ENCODE results near the gene CD72.
"Not testable (repeated sequence)": the region's sequence is repeated elsewhere in the genome, so short reads cannot be mapped to it uniquely, and the experiment has no call there.

Gene CD72

DNA sequence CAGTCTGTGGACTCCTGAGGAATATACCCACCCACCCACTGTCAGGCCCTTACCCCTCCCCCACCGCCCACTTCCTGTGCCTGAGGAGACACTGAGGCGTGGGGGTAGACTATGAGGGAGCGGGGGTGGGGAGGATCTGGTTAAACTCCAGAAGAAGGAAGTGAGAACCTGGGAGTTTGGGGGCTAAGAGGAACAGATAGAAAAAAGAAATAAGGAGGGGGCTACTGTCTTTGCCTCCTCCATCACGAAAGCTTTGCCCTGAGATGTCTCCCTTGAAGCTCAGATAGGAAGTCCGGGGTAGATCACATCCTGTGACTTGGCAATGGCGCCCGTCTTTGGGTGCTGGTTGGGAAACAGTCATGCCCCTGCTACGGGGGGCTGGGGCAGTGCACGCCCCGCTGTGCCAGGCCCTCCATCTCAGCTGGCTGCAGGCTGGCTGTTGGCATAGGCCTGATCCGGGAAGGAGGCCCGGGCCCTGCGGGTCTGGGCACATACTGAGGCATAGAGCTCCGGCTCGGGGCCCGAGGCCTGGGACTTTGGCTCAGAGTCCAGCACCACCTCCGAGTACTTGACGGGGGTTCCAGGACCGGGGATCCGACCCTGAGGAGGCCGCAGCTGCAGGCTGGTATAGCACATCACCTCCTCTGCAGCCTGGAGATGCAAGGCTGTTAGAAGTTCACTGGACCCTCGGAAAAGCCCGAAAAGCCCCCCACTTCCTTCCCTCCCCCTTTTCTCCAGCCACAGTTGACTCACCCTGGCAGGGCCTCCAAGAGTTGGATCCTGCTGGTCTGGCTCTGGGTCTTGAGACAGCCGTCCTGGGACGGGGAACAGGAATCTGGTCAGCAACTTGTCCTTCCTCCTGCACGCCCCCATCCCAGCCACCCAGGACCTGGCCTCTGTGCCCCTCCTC is 31.5 kb upstream of the CD72 start:
- Histone ChIP-seq H3K9me3 (ENCODE audit: insufficient read depth, low read depth, low read length) (no peaks in the 10 kb centered on the region), H3K27ac (ENCODE audit: low read depth, low read length) (no peak overlapping the region), H3K36me3 (ENCODE audit: insufficient read depth, low read length) (no peaks in the 10 kb centered on the region), H3K9ac (ENCODE audit: low read depth, low read length) (no peak overlapping the region), H3K4me1 (ENCODE audit: insufficient read depth, low read length) (peaks cover 16% of the 10 kb centered on the region), H3K4me3 (ENCODE audit: low read length) (no peak overlapping the region), H3K27me3 (ENCODE audit: insufficient read depth, low read length) (0 out of 2 replicates have a peak, but pooled peaks cover 3% of the 10 kb centered on the region)
- WGBS = 89% methylated on average over 25 of the region's 26 CpGs

DNA sequence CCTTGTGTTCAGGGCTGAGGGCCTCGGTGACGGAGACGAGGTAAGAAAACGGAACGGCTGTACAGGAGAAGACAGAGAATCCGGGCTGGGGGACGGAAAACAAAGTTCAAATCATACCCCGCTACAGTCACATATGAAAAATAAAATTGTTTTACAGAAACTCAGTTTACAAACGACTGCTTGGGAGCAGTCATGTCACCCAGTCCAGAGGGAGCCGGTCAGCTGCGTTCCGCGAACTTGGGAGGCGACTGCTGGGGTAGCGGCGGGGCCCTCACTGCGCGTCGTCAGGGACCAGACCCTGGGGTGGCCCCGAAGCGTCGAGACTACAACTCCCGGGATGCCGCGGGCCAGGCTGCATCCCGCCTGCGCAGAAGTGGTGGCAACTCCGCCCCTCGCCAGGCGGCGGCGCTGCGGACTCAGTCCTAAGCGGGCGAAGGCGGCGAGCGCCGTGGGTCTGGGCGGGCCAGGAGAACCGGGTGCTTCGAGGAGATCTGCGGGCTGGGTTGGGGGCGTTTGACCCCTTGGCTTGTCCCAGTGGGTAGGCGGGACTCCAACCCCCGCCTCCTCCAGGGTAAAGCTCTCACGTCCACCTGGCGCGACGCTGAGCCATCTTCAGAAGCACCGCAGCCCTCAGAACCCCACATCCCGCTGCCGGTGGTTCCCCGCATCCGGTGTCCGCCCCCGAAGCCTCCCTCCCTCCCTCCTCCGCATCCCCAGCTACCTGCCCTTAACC is 28.5 kb upstream of the CD72 start:
- H3K4me1 ChIP-seq (ENCODE audit: insufficient read depth, low read length) = peaks cover 16% of the 10 kb centered on the region
- H3K27me3 ChIP-seq (ENCODE audit: insufficient read depth, low read length) = 0 out of 2 replicates have a peak, but pooled peaks cover 3% of the 10 kb centered on the region
- H3K4me3 ChIP-seq (ENCODE audit: low read length) = peak overlapping the region; percentile 82
- peak overlapping the region; percentile 58 for H3K9ac ChIP-seq (ENCODE audit: low read depth, low read length)
- H3K36me3 ChIP-seq (ENCODE audit: insufficient read depth, low read length) = no peaks in the 10 kb centered on the region
- under 1% methylated on average over 58 of the region's 58 CpGs for WGBS
- no peaks in the 10 kb centered on the region for H3K9me3 ChIP-seq (ENCODE audit: insufficient read depth, low read depth, low read length)
- no peak overlapping the region for H3K27ac ChIP-seq (ENCODE audit: low read depth, low read length)

GRCh38 chr9:35646153-35646532 is 27.9 kb upstream of the CD72 start:
- Histone ChIP-seq H3K36me3 (ENCODE audit: insufficient read depth, low read length) (no peaks in the 10 kb centered on the region), H3K27ac (ENCODE audit: low read depth, low read length) (no peak overlapping the region), H3K4me3 (ENCODE audit: low read length) (peak overlapping the region; percentile 82), H3K27me3 (ENCODE audit: insufficient read depth, low read length) (0 out of 2 replicates have a peak, but pooled peaks cover 3% of the 10 kb centered on the region), H3K9me3 (ENCODE audit: insufficient read depth, low read depth, low read length) (no peaks in the 10 kb centered on the region), H3K4me1 (ENCODE audit: insufficient read depth, low read length) (peaks cover 14% of the 10 kb centered on the region), H3K9ac (ENCODE audit: low read depth, low read length) (peak overlapping the region; percentile 51)
- WGBS = under 1% methylated on average over 11 of the region's 11 CpGs

DNA sequence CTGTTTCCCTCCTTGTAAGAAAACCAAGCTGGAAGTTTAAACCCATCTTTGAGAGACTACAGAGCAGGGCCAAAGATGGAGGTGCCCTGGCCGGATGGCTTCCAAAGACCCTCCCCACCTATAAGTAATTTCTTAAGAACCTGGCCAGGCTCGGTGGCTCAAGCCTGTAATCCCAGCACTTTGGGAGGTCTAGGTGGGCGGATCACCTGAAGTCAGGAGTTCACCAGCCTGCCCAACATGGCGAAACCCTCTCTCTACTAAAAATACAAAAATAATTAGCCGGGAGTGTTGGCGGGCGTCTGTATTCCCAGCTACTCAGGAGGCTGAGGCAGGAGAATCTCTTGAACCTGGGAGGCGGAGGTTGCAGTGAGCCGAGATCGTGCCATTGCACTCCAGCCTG is 27.5 kb upstream of the CD72 start:
- Histone ChIP-seq H3K4me1 (ENCODE audit: insufficient read depth, low read length) (peaks cover 10% of the 10 kb centered on the region), H3K4me3 (ENCODE audit: low read length) (peak overlapping the region; percentile 82)

GRCh38 chr9:35643046-35643445 is 24.8 kb upstream of the CD72 start:
- Histone ChIP-seq H3K36me3 (ENCODE audit: insufficient read depth, low read length) (no peaks in the 10 kb centered on the region), H3K9ac (ENCODE audit: low read depth, low read length) (no peak overlapping the region), H3K4me3 (ENCODE audit: low read length) (no peak overlapping the region), H3K27me3 (ENCODE audit: insufficient read depth, low read length) (0 out of 2 replicates have a peak, but pooled peaks cover 3% of the 10 kb centered on the region), H3K9me3 (ENCODE audit: insufficient read depth, low read depth, low read length) (no peaks in the 10 kb centered on the region), H3K4me1 (ENCODE audit: insufficient read depth, low read length) (peaks cover 3% of the 10 kb centered on the region; the same call in 1 of the 2 replicates), H3K27ac (ENCODE audit: low read depth, low read length) (no peak overlapping the region)
- 94% methylated on average over 12 of the region's 12 CpGs for WGBS

More for the DNA sequence above, 27.5 kb upstream of the CD72 start:
- H3K9me3 ChIP-seq (ENCODE audit: insufficient read depth, low read depth, low read length); H3K27me3 ChIP-seq (ENCODE audit: insufficient read depth, low read length); H3K27ac ChIP-seq (ENCODE audit: low read depth, low read length); H3K36me3 ChIP-seq (ENCODE audit: insufficient read depth, low read length): not testable (repeated sequence)
- H3K9ac ChIP-seq (ENCODE audit: low read depth, low read length) = 0 out of 2 replicates have a peak overlapping the region, but pooled peaks have one; percentile 51
- WGBS = 33% methylated on average over 10 of the region's 10 CpGs

GRCh38 chr9:35641478-35641877 is 23.3 kb upstream of the CD72 start:
- 93% methylated on average over 3 of the region's 3 CpGs for WGBS
- not testable (repeated sequence) for H3K4me1 ChIP-seq (ENCODE audit: insufficient read depth, low read length); H3K9me3 ChIP-seq (ENCODE audit: insufficient read depth, low read depth, low read length); H3K36me3 ChIP-seq (ENCODE audit: insufficient read depth, low read length); H3K27ac ChIP-seq (ENCODE audit: low read depth, low read length); H3K27me3 ChIP-seq (ENCODE audit: insufficient read depth, low read length); H3K9ac ChIP-seq (ENCODE audit: low read depth, low read length); H3K4me3 ChIP-seq (ENCODE audit: low read length)

DNA sequence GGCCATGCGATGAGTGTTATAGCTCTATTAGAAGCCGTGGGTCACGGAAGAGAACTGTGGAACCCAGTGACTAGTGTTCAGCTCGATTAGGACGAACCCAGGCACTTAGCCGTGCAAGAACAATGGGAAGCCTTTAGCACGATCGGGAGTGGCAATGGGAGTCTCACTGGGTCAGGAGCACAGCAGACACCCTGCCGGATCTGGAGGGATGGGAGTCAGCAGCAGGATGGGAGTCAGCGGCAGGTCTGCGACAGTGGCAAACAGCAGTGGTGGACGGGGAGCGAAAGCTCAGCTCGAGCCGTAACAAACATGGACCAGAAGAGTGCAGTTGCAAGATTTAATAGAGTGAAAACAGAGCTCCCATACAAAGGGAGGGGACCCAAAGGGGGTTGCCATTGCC is 22.2 kb upstream of the CD72 start:
- H3K9me3 ChIP-seq (ENCODE audit: insufficient read depth, low read depth, low read length); H3K27ac ChIP-seq (ENCODE audit: low read depth, low read length); H3K9ac ChIP-seq (ENCODE audit: low read depth, low read length); H3K36me3 ChIP-seq (ENCODE audit: insufficient read depth, low read length); H3K27me3 ChIP-seq (ENCODE audit: insufficient read depth, low read length); H3K4me1 ChIP-seq (ENCODE audit: insufficient read depth, low read length); H3K4me3 ChIP-seq (ENCODE audit: low read length): not testable (repeated sequence)
- 93% methylated on average over 15 of the region's 15 CpGs for WGBS

DNA sequence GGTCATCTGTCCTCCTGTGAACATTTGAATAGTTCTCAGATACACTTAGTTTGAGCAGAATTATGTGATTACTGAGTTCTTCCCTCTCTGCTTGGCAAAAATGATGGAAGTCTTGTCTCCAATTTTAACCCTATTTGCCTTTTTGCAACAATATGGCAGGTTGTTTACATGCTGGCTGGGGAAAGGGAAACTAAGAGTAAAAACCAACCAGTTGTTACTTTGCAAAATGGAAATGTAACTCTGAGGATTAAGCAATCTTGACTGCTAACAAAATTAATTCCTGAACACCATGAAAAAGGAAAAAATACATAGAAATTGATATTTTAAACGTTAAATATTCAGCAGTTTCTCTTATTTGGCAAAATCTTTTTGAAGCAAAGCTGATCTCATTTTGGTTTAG is 21.4 kb upstream of the CD72 start:
- H3K36me3 ChIP-seq (ENCODE audit: insufficient read depth, low read length) = no peaks in the 10 kb centered on the region
- H3K27me3 ChIP-seq (ENCODE audit: insufficient read depth, low read length) = no peaks in the 10 kb centered on the region
- H3K27ac ChIP-seq (ENCODE audit: low read depth, low read length) = no peak overlapping the region
- H3K9ac ChIP-seq (ENCODE audit: low read depth, low read length) = no peak overlapping the region
- 100% methylated on average over 1 of the region's 1 CpG for WGBS
- H3K9me3 ChIP-seq (ENCODE audit: insufficient read depth, low read depth, low read length) = no peaks in the 10 kb centered on the region
- H3K4me1 ChIP-seq (ENCODE audit: insufficient read depth, low read length) = no peaks in the 10 kb centered on the region
- H3K4me3 ChIP-seq (ENCODE audit: low read length) = no peak overlapping the region

GRCh38 chr9:35639225-35639624 is 21.0 kb upstream of the CD72 start:
- not testable (repeated sequence) for H3K36me3 ChIP-seq (ENCODE audit: insufficient read depth, low read length); H3K4me1 ChIP-seq (ENCODE audit: insufficient read depth, low read length); H3K9ac ChIP-seq (ENCODE audit: low read depth, low read length); H3K27ac ChIP-seq (ENCODE audit: low read depth, low read length); H3K27me3 ChIP-seq (ENCODE audit: insufficient read depth, low read length); H3K9me3 ChIP-seq (ENCODE audit: insufficient read depth, low read depth, low read length); H3K4me3 ChIP-seq (ENCODE audit: low read length)
- 100% methylated on average over 1 of the region's 1 CpG for WGBS

GRCh38 chr9:35638751-35639150 is 20.5 kb upstream of the CD72 start:
- not testable (repeated sequence) for H3K27ac ChIP-seq (ENCODE audit: low read depth, low read length)

DNA sequence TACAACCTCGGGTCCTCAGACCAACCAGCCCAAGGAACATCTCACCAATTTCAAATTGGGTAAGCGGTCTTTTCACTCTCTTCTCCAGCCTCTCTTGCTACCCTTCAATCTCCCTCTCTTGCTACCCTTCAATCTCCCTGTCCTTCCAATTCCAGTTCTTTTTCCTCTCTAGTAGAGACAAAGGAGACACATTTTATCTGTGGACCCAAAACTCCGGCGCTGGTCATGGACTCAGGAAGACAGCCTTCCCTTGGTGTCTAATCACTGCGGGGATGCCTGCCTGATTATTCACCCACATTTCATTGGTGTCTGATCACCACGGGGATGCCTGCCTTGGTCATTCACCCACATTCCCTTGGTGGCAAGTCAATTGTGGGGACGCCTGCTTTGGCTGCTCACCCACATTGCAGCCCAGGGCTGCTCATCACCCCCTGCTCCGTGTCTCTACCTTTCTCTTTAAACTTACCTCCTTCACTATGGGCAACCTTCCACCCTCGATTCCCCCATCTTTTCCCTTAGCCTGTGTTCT is 19.3 kb upstream of the CD72 start:
- H3K27ac ChIP-seq (ENCODE audit: low read depth, low read length); H3K36me3 ChIP-seq (ENCODE audit: insufficient read depth, low read length); H3K27me3 ChIP-seq (ENCODE audit: insufficient read depth, low read length); H3K4me1 ChIP-seq (ENCODE audit: insufficient read depth, low read length); H3K9ac ChIP-seq (ENCODE audit: low read depth, low read length); H3K4me3 ChIP-seq (ENCODE audit: low read length); H3K9me3 ChIP-seq (ENCODE audit: insufficient read depth, low read depth, low read length): not testable (repeated sequence)
- WGBS = 95% methylated on average over 9 of the region's 9 CpGs

More at GRCh38 chr9:35638751-35639150, 20.5 kb upstream of the CD72 start:
- not testable (repeated sequence) for H3K4me3 ChIP-seq (ENCODE audit: low read length); H3K9ac ChIP-seq (ENCODE audit: low read depth, low read length); H3K27me3 ChIP-seq (ENCODE audit: insufficient read depth, low read length); H3K4me1 ChIP-seq (ENCODE audit: insufficient read depth, low read length); H3K9me3 ChIP-seq (ENCODE audit: insufficient read depth, low read depth, low read length); H3K36me3 ChIP-seq (ENCODE audit: insufficient read depth, low read length)
- WGBS = 86% methylated on average over 5 of the region's 8 CpGs

All from HUES64 (cell line).